Neural cell (in vitro differentiated cells): Measurements from ENCODE around the gene FOXO3.

Experiments used
- EZH2 ChIP-seq: fragments of 200-600, 300-800 bp; shearing (Covaris generic), sonication (generic); IDR thresholded peaks from 2 replicates; pipeline ENCODE4 v1.6.1; 2014; ENCODE audit warnings: antibody characterized with exemption, low read length, borderline replicate concordance, mild to moderate bottlenecking; ENCODE audit not compliant: insufficient read depth, poor library complexity, severe bottlenecking
- POLR2AphosphoS5 ChIP-seq: IDR thresholded peaks from 2 replicates; pipeline ENCODE4 v1.6.1; 2012
- SMC3 ChIP-seq: fragments of 450-650 bp; conservative IDR thresholded peaks from 2 replicates; pipeline ENCODE4 v1.6.1; 2014; ENCODE audit warnings: antibody characterized with exemption, mild to moderate bottlenecking, moderate library complexity; ENCODE audit not compliant: poor library complexity
- TF ChIP-seq, protein P1 (sequence below): IDR thresholded peaks from 2 replicates; pipeline ENCODE4 v1.6.1; 2012; ENCODE audit warnings: borderline replicate concordance
- TF ChIP-seq, protein P2 (sequence below): fragments of 450-650 bp; IDR thresholded peaks from 2 replicates; pipeline ENCODE4 v1.5.1; 2014; ENCODE audit warnings: antibody characterized with exemption, mild to moderate bottlenecking, moderate library complexity; ENCODE audit not compliant: poor library complexity, severe bottlenecking

DNA sequence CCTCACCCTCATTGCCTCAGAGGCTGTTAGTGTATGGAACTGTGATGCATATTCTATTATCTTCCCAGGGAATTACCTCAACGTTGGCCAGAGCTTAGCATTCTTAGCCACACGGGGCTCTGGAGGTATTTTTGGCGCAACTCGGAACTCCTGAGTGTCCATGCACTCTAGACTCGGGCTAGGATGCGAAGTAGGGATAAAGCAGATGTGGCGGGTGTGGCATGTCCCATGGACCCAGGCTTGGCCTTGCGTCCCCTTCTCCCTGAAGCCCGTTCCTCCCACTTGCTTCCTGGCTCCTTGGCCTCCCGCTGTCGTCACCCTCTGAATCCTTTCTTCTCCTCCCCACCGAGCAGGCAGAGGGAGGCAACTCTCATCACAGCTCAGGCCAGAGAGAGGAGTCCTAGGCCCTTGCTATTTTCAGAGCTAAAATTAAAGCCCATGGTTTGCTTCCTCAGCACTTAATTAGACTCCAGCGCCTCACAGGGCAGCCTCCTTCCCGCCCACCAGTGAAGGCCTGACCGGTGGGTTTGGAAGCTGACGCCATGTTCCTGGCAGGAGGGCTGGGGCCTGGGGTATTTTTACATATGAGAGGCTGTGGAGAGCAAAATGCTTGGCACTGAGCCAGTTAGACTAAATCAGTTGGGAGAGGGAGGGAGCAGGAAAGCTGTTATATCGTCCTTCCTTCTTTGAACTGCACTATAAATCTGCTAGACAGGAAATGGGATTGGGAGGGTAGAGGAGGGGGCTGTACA, 138.7 kb downstream of the FOXO3 start:
- no peak for TF ChIP-seq POLR2AphosphoS5
- TF ChIP-seq, protein P1, sequence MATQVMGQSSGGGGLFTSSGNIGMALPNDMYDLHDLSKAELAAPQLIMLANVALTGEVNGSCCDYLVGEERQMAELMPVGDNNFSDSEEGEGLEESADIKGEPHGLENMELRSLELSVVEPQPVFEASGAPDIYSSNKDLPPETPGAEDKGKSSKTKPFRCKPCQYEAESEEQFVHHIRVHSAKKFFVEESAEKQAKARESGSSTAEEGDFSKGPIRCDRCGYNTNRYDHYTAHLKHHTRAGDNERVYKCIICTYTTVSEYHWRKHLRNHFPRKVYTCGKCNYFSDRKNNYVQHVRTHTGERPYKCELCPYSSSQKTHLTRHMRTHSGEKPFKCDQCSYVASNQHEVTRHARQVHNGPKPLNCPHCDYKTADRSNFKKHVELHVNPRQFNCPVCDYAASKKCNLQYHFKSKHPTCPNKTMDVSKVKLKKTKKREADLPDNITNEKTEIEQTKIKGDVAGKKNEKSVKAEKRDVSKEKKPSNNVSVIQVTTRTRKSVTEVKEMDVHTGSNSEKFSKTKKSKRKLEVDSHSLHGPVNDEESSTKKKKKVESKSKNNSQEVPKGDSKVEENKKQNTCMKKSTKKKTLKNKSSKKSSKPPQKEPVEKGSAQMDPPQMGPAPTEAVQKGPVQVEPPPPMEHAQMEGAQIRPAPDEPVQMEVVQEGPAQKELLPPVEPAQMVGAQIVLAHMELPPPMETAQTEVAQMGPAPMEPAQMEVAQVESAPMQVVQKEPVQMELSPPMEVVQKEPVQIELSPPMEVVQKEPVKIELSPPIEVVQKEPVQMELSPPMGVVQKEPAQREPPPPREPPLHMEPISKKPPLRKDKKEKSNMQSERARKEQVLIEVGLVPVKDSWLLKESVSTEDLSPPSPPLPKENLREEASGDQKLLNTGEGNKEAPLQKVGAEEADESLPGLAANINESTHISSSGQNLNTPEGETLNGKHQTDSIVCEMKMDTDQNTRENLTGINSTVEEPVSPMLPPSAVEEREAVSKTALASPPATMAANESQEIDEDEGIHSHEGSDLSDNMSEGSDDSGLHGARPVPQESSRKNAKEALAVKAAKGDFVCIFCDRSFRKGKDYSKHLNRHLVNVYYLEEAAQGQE, result no peak
- TF ChIP-seq SMC3, result no peak
- TF ChIP-seq, protein P2, sequence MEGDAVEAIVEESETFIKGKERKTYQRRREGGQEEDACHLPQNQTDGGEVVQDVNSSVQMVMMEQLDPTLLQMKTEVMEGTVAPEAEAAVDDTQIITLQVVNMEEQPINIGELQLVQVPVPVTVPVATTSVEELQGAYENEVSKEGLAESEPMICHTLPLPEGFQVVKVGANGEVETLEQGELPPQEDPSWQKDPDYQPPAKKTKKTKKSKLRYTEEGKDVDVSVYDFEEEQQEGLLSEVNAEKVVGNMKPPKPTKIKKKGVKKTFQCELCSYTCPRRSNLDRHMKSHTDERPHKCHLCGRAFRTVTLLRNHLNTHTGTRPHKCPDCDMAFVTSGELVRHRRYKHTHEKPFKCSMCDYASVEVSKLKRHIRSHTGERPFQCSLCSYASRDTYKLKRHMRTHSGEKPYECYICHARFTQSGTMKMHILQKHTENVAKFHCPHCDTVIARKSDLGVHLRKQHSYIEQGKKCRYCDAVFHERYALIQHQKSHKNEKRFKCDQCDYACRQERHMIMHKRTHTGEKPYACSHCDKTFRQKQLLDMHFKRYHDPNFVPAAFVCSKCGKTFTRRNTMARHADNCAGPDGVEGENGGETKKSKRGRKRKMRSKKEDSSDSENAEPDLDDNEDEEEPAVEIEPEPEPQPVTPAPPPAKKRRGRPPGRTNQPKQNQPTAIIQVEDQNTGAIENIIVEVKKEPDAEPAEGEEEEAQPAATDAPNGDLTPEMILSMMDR, result no peak
- TF ChIP-seq EZH2, result no peak
